ENCODE data around the gene TWNK.

TWNK gene

DNA sequence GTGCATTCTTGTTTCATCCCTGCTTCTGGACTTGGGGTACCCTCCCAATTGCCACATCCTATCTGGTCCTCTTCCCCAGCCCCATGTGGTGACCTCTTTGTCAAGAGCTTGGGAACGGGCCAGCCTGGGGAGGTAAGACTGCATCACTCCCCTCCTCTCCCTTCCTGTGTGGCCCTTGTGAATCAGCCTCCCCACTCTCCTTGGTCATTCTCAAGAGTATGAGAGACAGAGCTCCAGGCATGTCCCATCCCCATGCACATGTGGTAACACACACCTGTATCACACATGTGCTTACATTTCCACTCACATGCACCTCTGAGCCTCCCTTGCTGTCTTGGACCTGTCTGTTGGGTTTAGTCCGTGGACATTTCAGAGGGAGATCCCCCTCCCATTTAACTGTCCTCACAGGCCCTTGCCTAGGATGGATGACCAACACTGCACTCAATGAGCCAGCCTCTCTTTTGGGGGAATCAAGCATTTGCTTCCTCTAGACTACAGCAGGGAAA is 2.6 kb upstream of the TWNK start:
- H3K4me3 ChIP-seq (ENCODE audit: control insufficient read depth, low read depth, low read length): no peak overlapping the region
- no peak for DNase-seq (ENCODE audit: low read depth)
- TF ChIP-seq, protein P1, sequence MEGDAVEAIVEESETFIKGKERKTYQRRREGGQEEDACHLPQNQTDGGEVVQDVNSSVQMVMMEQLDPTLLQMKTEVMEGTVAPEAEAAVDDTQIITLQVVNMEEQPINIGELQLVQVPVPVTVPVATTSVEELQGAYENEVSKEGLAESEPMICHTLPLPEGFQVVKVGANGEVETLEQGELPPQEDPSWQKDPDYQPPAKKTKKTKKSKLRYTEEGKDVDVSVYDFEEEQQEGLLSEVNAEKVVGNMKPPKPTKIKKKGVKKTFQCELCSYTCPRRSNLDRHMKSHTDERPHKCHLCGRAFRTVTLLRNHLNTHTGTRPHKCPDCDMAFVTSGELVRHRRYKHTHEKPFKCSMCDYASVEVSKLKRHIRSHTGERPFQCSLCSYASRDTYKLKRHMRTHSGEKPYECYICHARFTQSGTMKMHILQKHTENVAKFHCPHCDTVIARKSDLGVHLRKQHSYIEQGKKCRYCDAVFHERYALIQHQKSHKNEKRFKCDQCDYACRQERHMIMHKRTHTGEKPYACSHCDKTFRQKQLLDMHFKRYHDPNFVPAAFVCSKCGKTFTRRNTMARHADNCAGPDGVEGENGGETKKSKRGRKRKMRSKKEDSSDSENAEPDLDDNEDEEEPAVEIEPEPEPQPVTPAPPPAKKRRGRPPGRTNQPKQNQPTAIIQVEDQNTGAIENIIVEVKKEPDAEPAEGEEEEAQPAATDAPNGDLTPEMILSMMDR (IDR thresholded peaks at IDR 0.05; ENCODE audit: control insufficient read depth, insufficient read depth, low read depth, low read length, missing control alignments): no peak

DNA sequence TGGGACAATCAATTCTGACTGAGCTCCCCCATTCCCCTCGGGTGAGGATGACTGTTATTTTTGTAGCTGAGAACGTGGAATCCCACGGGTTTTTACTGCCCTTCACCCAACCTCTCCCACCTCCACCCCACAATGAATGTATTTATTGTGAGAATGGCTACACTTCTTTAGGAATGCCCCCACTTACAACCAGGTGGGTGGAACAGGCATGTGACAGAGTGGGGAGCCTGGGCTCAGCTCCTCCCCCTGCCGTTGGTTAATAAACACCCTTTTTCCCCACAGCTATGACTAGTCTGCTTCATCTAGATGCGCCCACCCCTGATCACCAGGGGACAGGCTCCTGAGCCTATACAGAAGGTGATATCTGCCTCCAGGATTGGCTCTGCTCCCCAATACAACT is 2.0 kb upstream of the TWNK start:
- TF ChIP-seq, protein P1 (IDR thresholded peaks at IDR 0.05; ENCODE audit: control insufficient read depth, insufficient read depth, low read depth, low read length, missing control alignments): no peak
- no peak for DNase-seq (ENCODE audit: low read depth)
- H3K4me3 ChIP-seq (ENCODE audit: control insufficient read depth, low read depth, low read length): no peak overlapping the region

GRCh38 chr10:100986623-100986951 is 756 bp upstream of the TWNK start:
- H3K4me3 ChIP-seq (ENCODE audit: control insufficient read depth, low read depth, low read length): peak overlapping the region; percentile 88
- DNase-seq (ENCODE audit: low read depth): no peak
- TF ChIP-seq, protein P1 (IDR thresholded peaks at IDR 0.05; ENCODE audit: control insufficient read depth, insufficient read depth, low read depth, low read length, missing control alignments): no peak

DNA sequence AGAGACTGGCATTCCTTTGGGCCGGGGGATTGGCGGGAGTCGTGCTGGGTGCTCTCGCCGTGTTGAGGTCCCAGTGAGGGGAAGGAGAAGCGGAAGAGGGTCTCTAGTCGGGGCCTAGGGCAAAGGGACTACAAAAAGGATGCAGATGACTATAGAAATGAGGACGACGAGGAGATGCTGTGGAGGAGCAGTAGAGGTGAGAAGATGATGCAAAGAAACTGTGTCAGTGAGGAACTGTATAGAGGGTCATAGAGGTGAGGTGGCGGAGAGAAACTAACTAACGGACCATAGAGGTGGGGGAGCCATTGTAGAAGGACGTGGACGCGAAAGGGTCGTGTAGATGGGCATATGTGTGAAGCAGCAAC is 324 bp downstream of the TWNK start:
- DNase-seq (ENCODE audit: low read depth): no peak
- TF ChIP-seq, protein P1 (IDR thresholded peaks at IDR 0.05; ENCODE audit: control insufficient read depth, insufficient read depth, low read depth, low read length, missing control alignments): no peak

GRCh38 chr10:100988166-100988565 is 823 bp downstream of the TWNK start:
- peak overlapping the region; percentile 88 for H3K4me3 ChIP-seq (ENCODE audit: control insufficient read depth, low read depth, low read length)
- TF ChIP-seq, protein P1 (IDR thresholded peaks at IDR 0.05; ENCODE audit: control insufficient read depth, insufficient read depth, low read depth, low read length, missing control alignments): no peak
- no peak for DNase-seq (ENCODE audit: low read depth)

More for the DNA sequence above, 324 bp downstream of the TWNK start:
- peak overlapping the region; percentile 88 for H3K4me3 ChIP-seq (ENCODE audit: control insufficient read depth, low read depth, low read length)

DNA sequence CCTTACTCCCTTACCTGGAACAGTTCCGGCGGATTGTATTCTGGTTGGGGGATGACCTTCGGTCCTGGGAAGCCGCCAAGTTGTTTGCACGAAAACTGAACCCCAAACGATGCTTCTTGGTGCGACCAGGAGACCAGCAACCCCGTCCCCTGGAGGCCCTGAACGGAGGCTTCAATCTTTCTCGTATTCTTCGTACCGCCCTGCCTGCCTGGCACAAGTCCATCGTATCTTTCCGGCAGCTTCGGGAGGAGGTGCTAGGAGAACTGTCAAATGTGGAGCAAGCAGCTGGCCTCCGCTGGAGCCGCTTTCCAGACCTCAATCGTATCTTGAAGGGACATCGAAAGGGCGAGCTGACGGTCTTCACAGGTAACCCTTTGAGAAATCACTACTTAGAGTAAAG is 1.7 kb downstream of the TWNK start:
- H3K4me3 ChIP-seq (ENCODE audit: control insufficient read depth, low read depth, low read length): no peak overlapping the region
- no peak for DNase-seq (ENCODE audit: low read depth)
- TF ChIP-seq, protein P1 (IDR thresholded peaks at IDR 0.05; ENCODE audit: control insufficient read depth, insufficient read depth, low read depth, low read length, missing control alignments): no peak
